ENCODE data around the gene RNF10.

- no peak for TF ChIP-seq CTCF (optimal IDR thresholded peaks at IDR 0.05 in 1 of 3, IDR thresholded peaks at IDR 0.05 in 1 of 3, conservative IDR thresholded peaks at IDR 0.05 in 1 of 3; ENCODE audit: extremely low read depth in 1 of 3, insufficient read depth in 2 of 3, low read length in 3 of 3)
- no peak for TF ChIP-seq EZH2 (IDR thresholded peaks at IDR 0.05; ENCODE audit: low read length)
These were observed 43.8 kb upstream of the RNF10 start for GRCh38 chr12:120490325-120490724.
